Aorta (tissue), 5 donors: ENCODE measurements around the gene PSMC3IP. TPM values are rescaled to one million over a fixed set of nuclear protein-coding genes. Genes with fewer than 3 reads are reported as not detected.
A peak's percentile ranks its signal among the peaks of the same experiment; 100 is the strongest.

ENCODE experiments used
- ATAC-seq: fragments of 200-7000 bp; cut with Tn5 transposase; one replicate; pipeline ENCODE4 v1.9.1; 2022; ENCODE audit warnings: moderate library complexity; ENCODE audit not compliant: low FRiP score
- DNase-seq, 2 donors: peaks; one replicate each; pipeline ENCODE4 v3.0.0-alpha.2; 2020
- H3K27ac ChIP-seq, 2 donors: one replicate each; pipeline ENCODE4 v1.5.1; 2013; ENCODE audit warnings: low read length in 2 of 2, mild to moderate bottlenecking in 2 of 2, moderate library complexity in 2 of 2, control low read depth in 1 of 2, inconsistent platforms in 1 of 2, low read depth in 1 of 2
- H3K27me3 ChIP-seq, 2 donors: one replicate each; pipeline ENCODE4 v1.6.1; 2013; ENCODE audit warnings: control low read depth in 1 of 2, low read length in 1 of 2, mild to moderate bottlenecking in 1 of 2, moderate library complexity in 1 of 2; ENCODE audit not compliant: insufficient read depth in 2 of 2, control insufficient read depth in 1 of 2
- H3K36me3 ChIP-seq, 2 donors: one replicate each; pipeline ENCODE4 v1.6.1; 2013; ENCODE audit warnings: control low read depth in 1 of 2, low read length in 1 of 2, mild to moderate bottlenecking in 1 of 2; ENCODE audit not compliant: insufficient read depth in 2 of 2, control insufficient read depth in 1 of 2
- H3K4me1 ChIP-seq, 2 donors: one replicate each; pipeline ENCODE4 v1.6.1; 2013; ENCODE audit warnings: low read length in 2 of 2, control low read depth in 1 of 2, mild to moderate bottlenecking in 1 of 2, moderate library complexity in 1 of 2; ENCODE audit not compliant: insufficient read depth in 2 of 2, control insufficient read depth in 1 of 2
- H3K4me3 ChIP-seq, 2 donors: one replicate each; pipeline ENCODE4 v1.5.1; 2013; ENCODE audit warnings: low read length in 2 of 2, control low read depth in 1 of 2, mild to moderate bottlenecking in 1 of 2
- H3K9me3 ChIP-seq: one replicate; pipeline ENCODE4 v1.6.1; 2013; ENCODE audit warnings: mild to moderate bottlenecking, low read length; ENCODE audit not compliant: control insufficient read depth
- WGBS, 2 donors: extraction: QIAGEN DNeasy Blood & Tissue Kit; methylation state at CpG; one replicate each; pipeline ENCODE4 v1.1.7; 2013; 5-methylcytosine and 5-hydroxymethylcytosine counted together
- intact Hi-C, 2 donors: fragments of 100-400 bp; cut with DNase I; formaldehyde crosslinking; loops; one replicate each; pipeline versions ENCODE4 v1.14.2 to v1.15.0; 2022
- polyA plus RNA-seq, 2 donors: library from polyadenylated mRNA; stranded (reverse); fragments of 200-250 nt; gene quantifications; one replicate each; pipeline ENCODE4 v1.2.3, GENCODE V29; 2013
- total RNA-seq, 2 donors: library from RNA; stranded (reverse); fragmentation: NEBNext Ultra II Directional; extraction: Animal tissue kit (Norgen Biotek cat#: 25700); gene quantifications; one replicate each; pipeline ENCODE4 v1.2.1, GENCODE V29; 2021
- donor health status: healthy with polysubstance abuse.
- donor health status: Bipolar disorder and iron deficiency.
- donor health status: DM: no; HTN: no; CAD: no.
- donor health status: DM: no; HTN: no; CAD: no.
- donor health status: DM: yes; HTN: yes; CAD: no.

Gene PSMC3IP
- total and polyA plus RNA-seq, 4 donors: 3.8 to 14.4 (median 4.6) TPM

GRCh38 chr17:42566215-42566882 is 11.2 kb downstream of the PSMC3IP start:
- intact Hi-C loops: no loop called here
- no peaks in the 10 kb centered on the region for H3K4me1 ChIP-seq
- peak overlapping the region in 1 of 2 donors; percentile 14 for H3K4me3 ChIP-seq
- DNase-seq (no peak), ATAC-seq (peak; percentile 49)
- peak overlapping the region in 1 of 2 donors; percentile 69 for H3K27ac ChIP-seq
- WGBS, 2 donors: 27 to 29% methylated on average over 28 of the region's 28 CpGs
- no peaks in the 10 kb centered on the region for H3K9me3 ChIP-seq
- H3K36me3 ChIP-seq: peaks cover 0 to 2% of the 10 kb centered on the region in 2 donors
- H3K27me3 ChIP-seq: no peaks in the 10 kb centered on the region

DNA sequence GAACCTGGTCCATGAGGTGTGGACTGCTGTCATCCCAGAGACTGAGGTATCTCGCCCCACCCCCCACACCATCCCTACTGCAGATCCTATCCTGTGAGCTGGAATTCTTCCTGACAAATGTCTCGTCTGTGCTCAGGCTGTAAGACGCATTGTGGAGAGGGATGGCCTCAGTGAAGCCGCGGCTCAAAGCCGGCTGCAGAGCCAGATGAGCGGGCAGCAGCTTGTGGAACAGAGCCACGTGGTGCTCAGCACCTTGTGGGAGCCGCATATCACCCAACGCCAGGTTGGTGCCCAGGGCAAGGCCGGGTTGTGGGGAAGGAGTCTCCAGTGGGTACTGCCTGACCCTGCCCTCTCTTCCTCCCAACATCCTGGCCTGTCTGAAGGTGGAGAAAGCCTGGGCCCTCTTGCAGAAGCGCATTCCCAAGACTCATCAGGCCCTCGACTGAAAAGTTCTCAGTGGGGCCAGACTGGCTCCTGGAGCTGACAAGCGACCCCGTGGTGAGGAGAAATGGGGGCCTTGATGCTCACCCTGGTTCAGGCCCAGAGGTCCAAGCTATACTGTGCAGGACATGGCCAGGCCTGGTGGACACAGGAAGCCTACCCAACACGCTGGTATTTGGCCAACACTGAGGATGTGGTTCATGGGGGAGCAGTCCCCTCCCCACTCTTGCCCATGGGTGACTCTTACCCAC is 11.9 kb downstream of the PSMC3IP start:
- 92 to 93% methylated on average over 16 of the region's 16 CpGs for WGBS, 2 donors
- Histone ChIP-seq H3K9me3 (no peaks in the 10 kb centered on the region), H3K4me1 (no peaks in the 10 kb centered on the region), H3K4me3 (no peak overlapping the region), H3K27me3 (no peaks in the 10 kb centered on the region), H3K27ac (no peak overlapping the region), H3K36me3 (peaks cover 0 to 2% of the 10 kb centered on the region in 2 donors)
- intact Hi-C loops: no loop called here
- ATAC-seq (no peak), DNase-seq (peak in 1 of 2 donors; percentile 76)

GRCh38 chr17:42564815-42565522 is 12.6 kb downstream of the PSMC3IP start:
- DNase-seq: no peak
- Histone ChIP-seq H3K9me3 (no peaks in the 10 kb centered on the region), H3K36me3 (peaks cover 0 to 2% of the 10 kb centered on the region in 2 donors), H3K4me1 (no peaks in the 10 kb centered on the region), H3K4me3 (no peak overlapping the region), H3K27ac (no peak overlapping the region), H3K27me3 (no peaks in the 10 kb centered on the region)
- intact Hi-C loops: no loop called here
- no peak for ATAC-seq
- 88 to 92% methylated on average over 15 of the region's 15 CpGs for WGBS, 2 donors

DNA sequence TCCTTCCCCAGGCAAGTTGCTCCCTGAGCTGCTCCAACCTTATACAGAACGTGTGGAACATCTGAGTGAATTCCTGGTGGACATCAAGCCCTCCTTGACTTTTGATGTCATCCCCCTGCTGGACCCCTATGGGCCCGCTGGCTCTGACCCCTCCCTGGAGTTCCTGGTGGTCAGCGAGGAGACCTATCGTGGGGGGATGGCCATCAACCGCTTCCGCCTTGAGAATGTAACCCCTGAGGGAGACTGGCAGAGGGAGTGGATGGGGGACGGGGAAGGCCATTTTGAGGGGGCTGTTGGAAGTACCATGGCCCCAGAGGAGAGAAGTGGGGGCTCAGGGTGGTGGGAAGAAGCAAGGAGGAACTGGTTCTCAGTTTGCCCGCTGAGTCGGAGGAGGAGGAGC is 13.6 kb downstream of the PSMC3IP start:
- Histone ChIP-seq H3K27ac (no peak overlapping the region), H3K4me3 (no peak overlapping the region), H3K4me1 (no peaks in the 10 kb centered on the region), H3K9me3 (no peaks in the 10 kb centered on the region), H3K27me3 (no peaks in the 10 kb centered on the region), H3K36me3 (peaks cover 0 to 2% of the 10 kb centered on the region in 2 donors)
- DNase-seq (peak in 1 of 2 donors; percentile 52), ATAC-seq (no peak)
- WGBS, 2 donors: 73 to 85% methylated on average over 7 to 9 of the region's 9 CpGs
- intact Hi-C loops: no loop called here

DNA sequence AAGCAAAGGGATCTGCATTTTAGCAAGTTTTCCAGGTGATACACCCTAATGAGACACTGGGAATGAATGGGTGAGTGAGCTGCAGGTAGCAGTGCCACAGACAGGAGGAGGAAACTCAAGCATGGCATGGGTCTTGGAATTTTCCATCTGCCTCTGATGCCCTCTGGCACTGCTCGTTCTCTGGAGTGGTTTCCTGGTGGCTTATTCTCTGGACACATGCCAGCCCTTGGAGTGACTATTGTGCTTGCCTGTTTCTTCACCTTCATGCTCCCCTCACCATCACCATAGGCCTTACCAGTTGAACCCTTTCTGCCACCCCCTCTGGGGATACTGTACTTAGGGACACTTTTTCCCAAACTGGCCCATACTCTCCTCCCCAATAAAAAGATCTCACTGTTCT is 14.0 kb downstream of the PSMC3IP start:
- no peak for ATAC-seq
- intact Hi-C loops: no loop called here
- H3K4me3 ChIP-seq: no peak overlapping the region
- WGBS, 2 donors: 4 to 7% methylated on average over 1 of the region's 1 CpG
- no peak overlapping the region for H3K27ac ChIP-seq
- H3K27me3 ChIP-seq: no peaks in the 10 kb centered on the region
- no peaks in the 10 kb centered on the region for H3K4me1 ChIP-seq
- H3K36me3 ChIP-seq: peaks cover 0 to 2% of the 10 kb centered on the region in 2 donors
- peak in 1 of 2 donors; percentile 10 for DNase-seq
- H3K9me3 ChIP-seq: no peaks in the 10 kb centered on the region

- WGBS, 2 donors: 76 to 80% methylated on average over 14 of the region's 14 CpGs
Measured at GRCh38 chr17:42563143-42563509, 14.4 kb downstream of the PSMC3IP start.

DNA sequence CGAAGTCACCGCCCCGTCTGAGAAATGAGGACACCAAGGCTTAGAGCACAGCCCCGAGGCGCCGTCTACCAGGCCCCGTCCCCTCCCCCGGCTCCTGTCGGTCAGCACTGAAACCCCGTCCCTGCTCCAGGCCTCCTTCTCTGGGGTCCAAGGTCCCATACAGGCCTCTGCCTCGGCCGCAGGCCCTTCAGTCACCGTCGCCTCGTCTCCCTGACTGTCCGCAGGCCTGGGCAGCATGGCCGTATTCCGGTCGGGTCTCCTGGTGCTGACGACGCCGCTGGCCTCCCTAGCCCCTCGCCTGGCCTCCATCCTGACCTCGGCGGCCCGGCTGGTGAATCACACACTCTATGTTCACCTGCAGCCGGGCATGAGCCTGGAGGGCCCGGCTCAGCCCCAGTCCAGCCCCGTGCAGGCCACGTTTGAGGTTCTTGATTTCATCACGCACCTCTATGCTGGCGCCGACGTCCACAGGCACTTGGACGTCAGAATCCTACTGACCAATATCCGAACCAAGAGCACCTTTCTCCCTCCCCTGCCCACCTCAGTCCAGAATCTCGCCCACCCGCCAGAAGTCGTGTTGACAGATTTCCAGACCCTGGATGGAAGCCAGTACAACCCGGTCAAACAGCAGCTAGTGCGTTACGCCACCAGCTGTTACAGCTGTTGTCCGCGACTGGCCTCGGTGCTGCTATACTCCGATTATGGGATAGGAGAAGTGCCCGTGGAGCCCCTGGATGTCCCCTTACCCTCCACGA is 15.0 kb downstream of the PSMC3IP start:
- no peaks in the 10 kb centered on the region for H3K4me1 ChIP-seq

More at GRCh38 chr17:42563143-42563509, 14.4 kb downstream of the PSMC3IP start:
- H3K4me3 ChIP-seq: no peak overlapping the region
- no peaks in the 10 kb centered on the region for H3K9me3 ChIP-seq
- ATAC-seq (no peak), DNase-seq (no peak)
- H3K27me3 ChIP-seq: no peaks in the 10 kb centered on the region
- H3K4me1 ChIP-seq: no peaks in the 10 kb centered on the region
- no peak overlapping the region for H3K27ac ChIP-seq
- intact Hi-C loops: no loop called here
- H3K36me3 ChIP-seq: peaks cover 0 to 2% of the 10 kb centered on the region in 2 donors

DNA sequence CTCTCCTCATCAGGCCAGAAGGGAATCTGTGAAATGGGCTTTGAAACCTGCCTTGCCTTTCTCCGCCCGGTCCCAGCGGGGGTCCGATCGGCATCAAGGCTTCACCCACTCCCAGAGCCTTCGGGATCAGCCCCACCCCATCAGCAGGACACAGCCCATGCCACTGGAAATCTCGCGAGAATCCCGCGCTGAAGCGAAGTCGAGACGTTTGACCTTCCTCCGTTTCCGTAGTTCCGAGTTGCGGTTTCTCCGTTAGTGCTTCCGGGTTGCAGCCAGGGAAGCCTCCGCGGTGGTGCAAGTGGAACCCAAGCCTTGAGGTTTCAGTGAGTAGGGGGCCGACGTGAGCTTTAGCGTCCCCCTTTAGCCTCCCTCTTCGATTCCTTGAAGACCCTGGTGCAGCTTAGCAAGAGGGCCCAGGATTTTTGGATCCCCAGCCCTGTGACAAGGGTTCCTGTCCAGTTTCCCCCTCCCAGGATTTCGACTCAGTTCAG is 15.6 kb downstream of the PSMC3IP start, which contains the start of gene COASY:
Gene COASY (plus strand): TSS at position 252 of the 491 bp plus-strand sequence. CDS start 475 bp downstream, outside the sequence.
- intact Hi-C loops: no loop called here
- Histone ChIP-seq H3K4me1 (no peaks in the 10 kb centered on the region), H3K27ac (peak within 1 kb of the TSS in 1 of 2 donors; percentile 72), H3K27me3 (no peaks in the 10 kb centered on the region), H3K36me3 (peaks cover 0 to 2% of the 10 kb centered on the region in 2 donors), H3K9me3 (no peaks in the 10 kb centered on the region), H3K4me3 (peak within 1 kb of the TSS; percentile 67 to 69)
- ATAC-seq: peak; percentile 91
- 1% methylated on average over 26 of the region's 26 CpGs for WGBS, 2 donors
- peak; percentile 98 for DNase-seq

More for the DNA sequence above, 15.0 kb downstream of the PSMC3IP start:
- intact Hi-C loops: no loop called here
- H3K9me3 ChIP-seq: no peaks in the 10 kb centered on the region
- peak overlapping the region; percentile 52 to 69 for H3K4me3 ChIP-seq
- no peaks in the 10 kb centered on the region for H3K27me3 ChIP-seq
- H3K27ac ChIP-seq: peak overlapping the region in 1 of 2 donors; percentile 34
- 11 to 12% methylated on average over 43 to 48 of the region's 48 CpGs for WGBS, 2 donors
- H3K36me3 ChIP-seq: peaks cover 0 to 2% of the 10 kb centered on the region in 2 donors
- ATAC-seq (no peak), DNase-seq (peak in 1 of 2 donors; percentile 74)
